Activated T-helper 1 cell treated with anti-CD3 and anti-CD28 coated beads, Interleukin-12 subunit alpha, Interleukin-12 subunit beta, Interleukin-2, Interleukin-4 antibody, amounts not matched to agents 30 ng/mL and 10 ng/mL and 1 ng/mL, durations not matched to agents 14 hours and 24 hours and 36 hours (primary cell): ENCODE measurements around the gene KREMEN2. TPM values are rescaled to one million over a fixed set of nuclear protein-coding genes. Genes with fewer than 3 reads are reported as not detected.
"Not testable (repeated sequence)": the region's sequence is repeated elsewhere in the genome, so short reads cannot be mapped to it uniquely, and the experiment has no call there.

ENCODE experiments used
- DNase-seq: peaks from one replicate; pipeline ENCODE4 v3.0.0; 2021; ENCODE audit warnings: low spot score
- H3K27ac Mint-ChIP-seq: one replicate; pipeline ENCODE4 v1.8.0; 2021; ENCODE audit warnings: mild to moderate bottlenecking, mixed read lengths
- H3K27me3 Mint-ChIP-seq: one replicate; pipeline ENCODE4 v1.8.0; 2022; ENCODE audit warnings: mild to moderate bottlenecking, moderate library complexity, mixed read lengths; ENCODE audit not compliant: insufficient read depth
- H3K36me3 Mint-ChIP-seq: one replicate; pipeline ENCODE4 v1.8.0; 2021; ENCODE audit warnings: low read depth, mixed read lengths
- H3K4me1 Mint-ChIP-seq: one replicate; pipeline ENCODE4 v1.8.0; 2021; ENCODE audit warnings: low read depth, mixed read lengths
- H3K4me3 Mint-ChIP-seq: one replicate; pipeline ENCODE4 v1.8.0; 2021; ENCODE audit warnings: mild to moderate bottlenecking, moderate library complexity, mixed read lengths
- H3K9me3 Mint-ChIP-seq: one replicate; pipeline ENCODE4 v1.8.0; 2021; ENCODE audit warnings: mixed read lengths
- intact Hi-C: fragments of 100-400 bp; cut with micrococcal nuclease; formaldehyde crosslinking; loops from one replicate; pipeline ENCODE4 v1.15.1; 2024
- total RNA-seq: library from RNA; stranded (reverse); gene quantifications from 2 replicates; pipeline ENCODE4 v1.2.3, GENCODE V29; 2022

The KREMEN2 gene
- total RNA-seq, 1 donor from 2014 or later = 0.18 TPM

- intact Hi-C loops = no loop called here
- H3K36me3 Mint-ChIP-seq = peaks cover 10% of the 10 kb centered on the region
- no peak overlapping the region for H3K4me3 Mint-ChIP-seq
- no peaks in the 10 kb centered on the region for H3K27me3 Mint-ChIP-seq
- no peak for DNase-seq
- no peaks in the 10 kb centered on the region for H3K9me3 Mint-ChIP-seq
- H3K27ac Mint-ChIP-seq = no peak overlapping the region
- H3K4me1 Mint-ChIP-seq = peaks cover 21% of the 10 kb centered on the region
Observed at GRCh38 chr16:2930236-2930635, 33.8 kb upstream of the KREMEN2 start.

- H3K27me3 Mint-ChIP-seq, intact Hi-C loops, H3K27ac Mint-ChIP-seq, DNase-seq, H3K4me3 Mint-ChIP-seq, H3K9me3 Mint-ChIP-seq: not testable (repeated sequence)
- H3K4me1 Mint-ChIP-seq = peaks cover 21% of the 10 kb centered on the region
- H3K36me3 Mint-ChIP-seq = peaks cover 11% of the 10 kb centered on the region
Observed at GRCh38 chr16:2931231-2931914, 32.7 kb upstream of the KREMEN2 start.

GRCh38 chr16:2933136-2933535 is 30.9 kb upstream of the KREMEN2 start:
- DNase-seq = no peak
- H3K36me3 Mint-ChIP-seq = peaks cover 11% of the 10 kb centered on the region
- intact Hi-C loops = no loop called here

GRCh38 chr16:2933701-2934100 is 30.4 kb upstream of the KREMEN2 start:
- Mint-ChIP-seq H3K36me3 (peaks cover 11% of the 10 kb centered on the region), H3K27me3 (no peaks in the 10 kb centered on the region), H3K4me3 (no peak overlapping the region), H3K4me1 (peaks cover 9% of the 10 kb centered on the region), H3K27ac (no peak overlapping the region), H3K9me3 (no peaks in the 10 kb centered on the region)
- intact Hi-C loops = no loop called here
- DNase-seq = no peak

More at GRCh38 chr16:2933136-2933535, 30.9 kb upstream of the KREMEN2 start:
- Mint-ChIP-seq H3K4me3 (no peak overlapping the region), H3K27me3 (no peaks in the 10 kb centered on the region), H3K27ac (no peak overlapping the region), H3K4me1 (peaks cover 9% of the 10 kb centered on the region), H3K9me3 (no peaks in the 10 kb centered on the region)

GRCh38 chr16:2934450-2934849 is 29.6 kb upstream of the KREMEN2 start:
- H3K27me3 Mint-ChIP-seq = no peaks in the 10 kb centered on the region
- no peaks in the 10 kb centered on the region for H3K9me3 Mint-ChIP-seq
- H3K4me3 Mint-ChIP-seq = no peak overlapping the region
- H3K4me1 Mint-ChIP-seq = peaks cover 9% of the 10 kb centered on the region
- intact Hi-C loops = no loop called here
- DNase-seq = no peak
- peaks cover 14% of the 10 kb centered on the region for H3K36me3 Mint-ChIP-seq
- H3K27ac Mint-ChIP-seq = no peak overlapping the region

GRCh38 chr16:2936436-2937011 is 27.6 kb upstream of the KREMEN2 start:
- H3K4me1 Mint-ChIP-seq = peaks cover 9% of the 10 kb centered on the region
- H3K27ac Mint-ChIP-seq = no peak overlapping the region
- H3K36me3 Mint-ChIP-seq = peaks cover 14% of the 10 kb centered on the region
- no peak overlapping the region for H3K4me3 Mint-ChIP-seq
- intact Hi-C loops = no loop called here
- DNase-seq = no peak
- H3K27me3 Mint-ChIP-seq = no peaks in the 10 kb centered on the region
- no peaks in the 10 kb centered on the region for H3K9me3 Mint-ChIP-seq

GRCh38 chr16:2937170-2937569 is 26.9 kb upstream of the KREMEN2 start:
- no peak overlapping the region for H3K27ac Mint-ChIP-seq
- peaks cover 9% of the 10 kb centered on the region for H3K4me1 Mint-ChIP-seq
- H3K9me3 Mint-ChIP-seq = no peaks in the 10 kb centered on the region
- peaks cover 14% of the 10 kb centered on the region for H3K36me3 Mint-ChIP-seq
- no peaks in the 10 kb centered on the region for H3K27me3 Mint-ChIP-seq
- DNase-seq = no peak
- H3K4me3 Mint-ChIP-seq = no peak overlapping the region
- intact Hi-C loops = no loop called here

GRCh38 chr16:2938206-2938605 is 25.9 kb upstream of the KREMEN2 start:
- Mint-ChIP-seq H3K9me3 (no peaks in the 10 kb centered on the region), H3K4me3 (no peak overlapping the region), H3K27ac (no peak overlapping the region), H3K36me3 (peaks cover 15% of the 10 kb centered on the region), H3K4me1 (peaks cover 9% of the 10 kb centered on the region), H3K27me3 (no peaks in the 10 kb centered on the region)
- no peak for DNase-seq
- intact Hi-C loops = no loop called here

- Mint-ChIP-seq H3K9me3 (no peaks in the 10 kb centered on the region), H3K27me3 (no peaks in the 10 kb centered on the region), H3K27ac (no peak overlapping the region), H3K4me3 (no peak overlapping the region), H3K36me3 (peaks cover 9% of the 10 kb centered on the region), H3K4me1 (peaks cover 5% of the 10 kb centered on the region)
- intact Hi-C loops = no loop called here
- no peak for DNase-seq
Observed at GRCh38 chr16:2939968-2940367, 24.1 kb upstream of the KREMEN2 start.

GRCh38 chr16:2942045-2942444 is 22.0 kb upstream of the KREMEN2 start:
- Mint-ChIP-seq H3K4me3 (no peak overlapping the region), H3K9me3 (no peaks in the 10 kb centered on the region), H3K27me3 (no peaks in the 10 kb centered on the region), H3K27ac (no peak overlapping the region), H3K36me3 (peaks cover 7% of the 10 kb centered on the region), H3K4me1 (no peaks in the 10 kb centered on the region)
- no peak for DNase-seq
- intact Hi-C loops = no loop called here

GRCh38 chr16:2943716-2944115 is 20.4 kb upstream of the KREMEN2 start:
- H3K4me3 Mint-ChIP-seq, intact Hi-C loops, DNase-seq, H3K36me3 Mint-ChIP-seq, H3K27ac Mint-ChIP-seq, H3K9me3 Mint-ChIP-seq, H3K27me3 Mint-ChIP-seq, H3K4me1 Mint-ChIP-seq: not testable (repeated sequence)

GRCh38 chr16:2946649-2947048 is 17.4 kb upstream of the KREMEN2 start:
- H3K4me1 Mint-ChIP-seq = no peaks in the 10 kb centered on the region
- peaks cover 4% of the 10 kb centered on the region for H3K36me3 Mint-ChIP-seq
- H3K9me3 Mint-ChIP-seq = no peaks in the 10 kb centered on the region
- H3K4me3 Mint-ChIP-seq = no peak overlapping the region
- no peak overlapping the region for H3K27ac Mint-ChIP-seq
- no peaks in the 10 kb centered on the region for H3K27me3 Mint-ChIP-seq
- intact Hi-C loops = no loop called here
- DNase-seq = no peak

- no peaks in the 10 kb centered on the region for H3K9me3 Mint-ChIP-seq
- intact Hi-C loops = no loop called here
- no peak overlapping the region for H3K27ac Mint-ChIP-seq
- no peak overlapping the region for H3K4me3 Mint-ChIP-seq
- no peaks in the 10 kb centered on the region for H3K36me3 Mint-ChIP-seq
- DNase-seq = no peak
- no peaks in the 10 kb centered on the region for H3K27me3 Mint-ChIP-seq
- H3K4me1 Mint-ChIP-seq = no peaks in the 10 kb centered on the region
Observed at GRCh38 chr16:2948807-2949704, 15.0 kb upstream of the KREMEN2 start.
